Measurements from ENCODE around the gene GRM3. TPM values are rescaled to one million over a fixed set of nuclear protein-coding genes. Genes with fewer than 3 reads are reported as not detected.

GRM3 gene
- total and polyA plus RNA-seq, 7 experiments from 2014 or later, result not detected

DNA sequence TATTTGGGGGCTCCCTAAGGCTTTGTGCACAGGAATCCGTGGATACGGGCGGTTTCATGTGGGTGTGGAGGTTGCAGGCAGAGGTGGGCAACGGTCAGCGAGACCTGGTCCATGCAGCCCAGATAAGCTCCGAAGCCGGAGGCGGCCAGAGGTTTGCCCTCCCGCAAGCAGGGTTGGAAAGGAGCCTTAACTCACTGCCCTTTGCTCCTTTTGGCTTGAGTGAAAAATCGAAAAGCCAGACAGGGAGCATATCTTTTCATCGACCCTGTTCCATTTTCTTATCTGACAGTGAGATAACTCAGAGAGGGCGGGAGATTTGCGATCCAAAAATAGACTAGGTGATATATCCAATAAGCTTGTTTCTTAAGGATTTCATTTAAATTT, 1.5 kb downstream of the GRM3 start:
- POLR2A ChIA-PET, result no interaction called here
- H3K36me3 Mint-ChIP-seq, result no peaks in the 10 kb centered on the region
- CTCF ChIA-PET, result no interaction called here

GRCh38 chr7:86645676-86646276, 2.1 kb downstream of the GRM3 start:
- no peak for ATAC-seq
- no peaks in the 10 kb centered on the region for H3K27me3 ChIP-seq (ENCODE audit: control insufficient read depth in 2 of 2, insufficient read depth in 2 of 2, low read length in 2 of 2)
- no peaks in the 10 kb centered on the region for H3K9me3 ChIP-seq (ENCODE audit: control insufficient read depth in 2 of 3, low read length in 3 of 3)
- Mint-ChIP-seq H3K9me3 (peaks cover 0 to 4% (median 0%) of the 10 kb centered on the region in 11 donors), H3K27me3 (peaks cover 21 to 36% (median 23%) of the 10 kb centered on the region in 5 donors), H3K27ac (no peak overlapping the region), H3K36me3 (no peaks in the 10 kb centered on the region), H3K4me1 (peaks cover 0 to 3% (median 0%) of the 10 kb centered on the region in 7 donors), H3K4me3 (no peak overlapping the region)
- ChIA-PET CTCF (no interaction called here), POLR2A (no interaction called here)
- no peak overlapping the region for H3K27ac ChIP-seq (ENCODE audit: low read depth, low read length)
- no peak overlapping the region for H3K4me3 ChIP-seq (ENCODE audit: low read length)
- DNase-seq, result no peak
- no peaks in the 10 kb centered on the region for H3K36me3 ChIP-seq (ENCODE audit: control insufficient read depth in 2 of 3, insufficient read depth in 3 of 3, low read length in 3 of 3)
- H3K4me1 ChIP-seq (ENCODE audit: control insufficient read depth in 2 of 2, insufficient read depth in 2 of 2, low read length in 2 of 2), result no peaks in the 10 kb centered on the region
- intact Hi-C loops (cut with micrococcal nuclease), result no loop called here

More for the DNA sequence above, 1.5 kb downstream of the GRM3 start:
- ATAC-seq, result no peak
- DNase-seq, result no peak
- Histone ChIP-seq H3K9me3 (ENCODE audit: control insufficient read depth in 2 of 3, low read length in 3 of 3) (no peaks in the 10 kb centered on the region), H3K4me3 (ENCODE audit: low read length) (no peak overlapping the region), H3K27ac (ENCODE audit: low read depth, low read length) (no peak overlapping the region), H3K27me3 (ENCODE audit: control insufficient read depth in 2 of 2, insufficient read depth in 2 of 2, low read length in 2 of 2) (no peaks in the 10 kb centered on the region), H3K4me1 (ENCODE audit: control insufficient read depth in 2 of 2, insufficient read depth in 2 of 2, low read length in 2 of 2) (no peaks in the 10 kb centered on the region), H3K36me3 (ENCODE audit: control insufficient read depth in 2 of 3, insufficient read depth in 3 of 3, low read length in 3 of 3) (no peaks in the 10 kb centered on the region)
- intact Hi-C loops (cut with micrococcal nuclease), result no loop called here
- Mint-ChIP-seq H3K27ac (no peak overlapping the region), H3K9me3 (peaks cover 0 to 4% (median 0%) of the 10 kb centered on the region in 11 donors), H3K4me1 (peaks cover 0 to 3% (median 0%) of the 10 kb centered on the region in 7 donors), H3K4me3 (no peak overlapping the region), H3K27me3 (peaks cover 21 to 36% (median 23%) of the 10 kb centered on the region in 5 donors)

DNA sequence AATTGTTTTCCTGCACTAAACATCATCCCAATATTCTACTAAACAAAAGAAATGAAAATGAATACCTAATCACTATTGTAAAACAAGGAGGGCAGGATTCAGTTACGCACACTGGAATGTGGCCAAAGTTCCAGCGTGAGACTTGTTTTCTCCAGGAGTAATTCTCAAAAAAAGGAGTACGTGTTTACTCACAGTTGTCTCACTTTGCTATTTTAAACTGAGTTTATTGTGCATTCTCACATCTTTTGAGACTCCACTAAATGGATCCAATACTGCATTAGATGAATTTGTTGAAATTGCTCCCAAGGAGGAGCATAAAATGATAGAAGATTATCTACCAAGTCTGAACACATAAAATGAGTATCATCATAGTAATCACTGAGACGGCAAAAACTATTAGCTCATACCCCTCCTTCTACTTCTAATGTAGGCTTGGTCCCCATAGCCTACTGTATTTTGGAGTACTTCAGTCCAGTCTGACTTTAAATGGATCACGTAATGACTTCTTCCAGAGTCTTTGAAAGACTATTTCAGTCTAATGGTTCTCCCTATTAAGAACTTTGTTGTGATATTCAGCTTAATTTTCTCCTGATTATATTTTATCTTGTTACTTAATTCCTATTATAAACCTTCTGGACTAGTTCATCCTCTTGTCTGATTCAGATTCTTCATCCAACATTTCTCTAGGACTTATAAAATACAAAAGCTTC, 3.8 kb downstream of the GRM3 start:
- H3K36me3 ChIP-seq (ENCODE audit: control insufficient read depth in 2 of 3, insufficient read depth in 3 of 3, low read length in 3 of 3), result no peaks in the 10 kb centered on the region
- ChIA-PET CTCF (no interaction called here), POLR2A (no interaction called here)
- H3K4me1 ChIP-seq (ENCODE audit: control insufficient read depth in 2 of 2, insufficient read depth in 2 of 2, low read length in 2 of 2), result no peaks in the 10 kb centered on the region
- Mint-ChIP-seq H3K4me1 (peaks cover 0 to 3% (median 0%) of the 10 kb centered on the region in 7 donors), H3K4me3 (no peak overlapping the region), H3K27me3 (peaks cover 12 to 26% (median 21%) of the 10 kb centered on the region in 5 donors), H3K9me3 (peaks cover 0 to 5% (median 0%) of the 10 kb centered on the region in 11 donors), H3K27ac (no peak overlapping the region), H3K36me3 (no peaks in the 10 kb centered on the region)
- intact Hi-C loops (cut with micrococcal nuclease), result no loop called here
- H3K9me3 ChIP-seq (ENCODE audit: control insufficient read depth in 2 of 3, low read length in 3 of 3), result no peaks in the 10 kb centered on the region
- DNase-seq, result no peak
- no peak overlapping the region for H3K4me3 ChIP-seq (ENCODE audit: low read length)
- ATAC-seq, result no peak
- H3K27ac ChIP-seq (ENCODE audit: low read depth, low read length), result no peak overlapping the region
- no peaks in the 10 kb centered on the region for H3K27me3 ChIP-seq (ENCODE audit: control insufficient read depth in 2 of 2, insufficient read depth in 2 of 2, low read length in 2 of 2)

GRCh38 chr7:86648169-86648568, 4.5 kb downstream of the GRM3 start:
- Histone ChIP-seq H3K36me3 (ENCODE audit: control insufficient read depth in 2 of 3, insufficient read depth in 3 of 3, low read length in 3 of 3) (no peaks in the 10 kb centered on the region), H3K27me3 (ENCODE audit: control insufficient read depth in 2 of 2, insufficient read depth in 2 of 2, low read length in 2 of 2) (no peaks in the 10 kb centered on the region)
- no peaks in the 10 kb centered on the region for H3K36me3 Mint-ChIP-seq

DNA sequence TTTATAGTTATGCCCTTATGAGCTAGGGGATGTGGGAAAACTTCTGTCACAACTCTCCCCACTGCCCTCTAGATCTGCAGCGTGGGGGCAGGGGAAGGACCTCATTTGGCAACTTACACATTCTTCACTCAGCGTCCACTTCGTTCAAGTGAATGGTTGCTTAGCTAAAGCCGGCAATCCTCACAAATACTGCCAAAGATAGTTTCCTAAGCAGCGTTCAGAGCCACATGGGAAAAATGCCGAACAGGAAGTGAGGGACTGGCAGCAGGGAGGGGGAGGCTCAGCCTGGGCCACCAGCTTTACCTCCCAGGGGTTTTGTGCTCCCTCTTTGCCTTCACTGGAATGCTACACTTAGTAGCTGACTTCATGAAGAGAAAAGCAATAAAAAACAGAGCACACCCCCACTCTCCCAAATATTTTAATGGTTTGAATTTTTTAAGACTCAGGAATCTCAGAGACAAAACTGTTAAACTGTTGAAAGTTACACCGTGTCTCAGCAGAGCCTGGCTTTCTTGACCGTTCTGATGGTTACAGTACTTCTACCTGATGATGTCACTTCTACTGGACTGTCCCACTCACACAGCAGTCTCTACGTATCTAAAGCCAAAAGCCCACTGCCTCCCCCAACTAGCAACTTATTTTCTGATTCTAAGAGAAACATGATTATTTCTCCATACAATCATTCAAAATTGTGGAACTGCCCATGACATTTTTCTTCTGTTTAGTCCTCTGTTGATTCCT, 10.4 kb downstream of the GRM3 start:
- Mint-ChIP-seq H3K36me3 (no peaks in the 10 kb centered on the region), H3K4me3 (no peak overlapping the region), H3K27ac (no peak overlapping the region), H3K4me1 (peaks cover 0 to 2% (median 0%) of the 10 kb centered on the region in 7 donors), H3K9me3 (peaks cover 0 to 5% (median 0%) of the 10 kb centered on the region in 11 donors), H3K27me3 (no peaks in the 10 kb centered on the region)
- ATAC-seq, result no peak
- POLR2A ChIA-PET, result no interaction called here
- no peak overlapping the region for H3K27ac ChIP-seq (ENCODE audit: low read depth, low read length)
- intact Hi-C loops (cut with micrococcal nuclease), result no loop called here
- CTCF ChIA-PET, result no interaction called here
- H3K36me3 ChIP-seq (ENCODE audit: control insufficient read depth in 2 of 3, insufficient read depth in 3 of 3, low read length in 3 of 3), result no peaks in the 10 kb centered on the region
- no peaks in the 10 kb centered on the region for H3K9me3 ChIP-seq (ENCODE audit: control insufficient read depth in 2 of 3, low read length in 3 of 3)
- no peak for DNase-seq
- no peaks in the 10 kb centered on the region for H3K4me1 ChIP-seq (ENCODE audit: control insufficient read depth in 2 of 2, insufficient read depth in 2 of 2, low read length in 2 of 2)
- no peaks in the 10 kb centered on the region for H3K27me3 ChIP-seq (ENCODE audit: control insufficient read depth in 2 of 2, insufficient read depth in 2 of 2, low read length in 2 of 2)
- no peak overlapping the region for H3K4me3 ChIP-seq (ENCODE audit: low read length)

More at GRCh38 chr7:86648169-86648568, 4.5 kb downstream of the GRM3 start:
- H3K9me3 Mint-ChIP-seq, result peaks cover 0 to 5% (median 0%) of the 10 kb centered on the region in 11 donors
- H3K4me1 Mint-ChIP-seq, result peaks cover 0 to 3% (median 0%) of the 10 kb centered on the region in 7 donors
- Histone ChIP-seq H3K4me3 (ENCODE audit: low read length) (no peak overlapping the region), H3K27ac (ENCODE audit: low read depth, low read length) (no peak overlapping the region), H3K9me3 (ENCODE audit: control insufficient read depth in 2 of 3, low read length in 3 of 3) (no peaks in the 10 kb centered on the region), H3K4me1 (ENCODE audit: control insufficient read depth in 2 of 2, insufficient read depth in 2 of 2, low read length in 2 of 2) (no peaks in the 10 kb centered on the region)
- peaks cover 9 to 23% (median 20%) of the 10 kb centered on the region in 5 donors for H3K27me3 Mint-ChIP-seq
- H3K27ac Mint-ChIP-seq, result no peak overlapping the region
- H3K4me3 Mint-ChIP-seq, result no peak overlapping the region
- DNase-seq (no peak), ATAC-seq (no peak)
- intact Hi-C loops (cut with micrococcal nuclease), result no loop called here
- CTCF ChIA-PET, result no interaction called here
- POLR2A ChIA-PET, result no interaction called here

DNA sequence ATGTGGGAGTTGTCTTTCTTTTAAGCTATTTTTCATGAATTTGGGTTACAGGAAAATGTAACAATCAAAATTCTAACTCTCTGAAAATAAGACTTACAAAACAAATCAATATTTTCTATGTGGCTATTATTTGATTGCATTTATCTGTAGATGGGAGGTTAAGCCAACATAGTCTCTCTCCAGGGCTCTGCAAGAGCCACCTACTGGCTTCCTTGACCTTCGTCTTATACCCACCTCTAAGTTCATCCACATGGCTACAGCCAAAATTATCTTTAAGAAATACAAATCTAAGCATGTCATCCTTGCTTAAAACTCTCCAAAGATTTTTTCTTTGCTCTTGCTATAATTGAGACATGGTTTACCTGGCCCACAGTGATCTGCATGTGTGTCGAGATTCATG, 14.2 kb downstream of the GRM3 start:
- no peaks in the 10 kb centered on the region for H3K4me1 ChIP-seq (ENCODE audit: control insufficient read depth in 2 of 2, insufficient read depth in 2 of 2, low read length in 2 of 2)
- no peaks in the 10 kb centered on the region for H3K9me3 ChIP-seq (ENCODE audit: control insufficient read depth in 2 of 3, low read length in 3 of 3)
- no peak overlapping the region for H3K4me3 ChIP-seq (ENCODE audit: low read length)
- no peak overlapping the region for H3K27ac ChIP-seq (ENCODE audit: low read depth, low read length)
- H3K27me3 Mint-ChIP-seq, result no peaks in the 10 kb centered on the region
- H3K36me3 Mint-ChIP-seq, result no peaks in the 10 kb centered on the region
- peaks cover 0 to 3% (median 0%) of the 10 kb centered on the region in 11 donors for H3K9me3 Mint-ChIP-seq
- H3K4me1 Mint-ChIP-seq, result peaks cover 0 to 2% (median 0%) of the 10 kb centered on the region in 7 donors
- no peaks in the 10 kb centered on the region for H3K27me3 ChIP-seq (ENCODE audit: control insufficient read depth in 2 of 2, insufficient read depth in 2 of 2, low read length in 2 of 2)
- POLR2A ChIA-PET, result no interaction called here
- no peak overlapping the region for H3K27ac Mint-ChIP-seq
- ATAC-seq (no peak), DNase-seq (no peak)
- H3K36me3 ChIP-seq (ENCODE audit: control insufficient read depth in 2 of 3, insufficient read depth in 3 of 3, low read length in 3 of 3), result no peaks in the 10 kb centered on the region
- intact Hi-C loops (cut with micrococcal nuclease), result no loop called here
- H3K4me3 Mint-ChIP-seq, result no peak overlapping the region
- CTCF ChIA-PET, result no interaction called here

All from naive thymus-derived CD4-positive, alpha-beta T cell (primary cell).